HL-60 (cell line): ENCODE results near the gene KANSL1.

Source experiments
- DNase-seq, 2 experiments: peaks; one replicate each; pipeline ENCODE4 v3.0.0-alpha.2; 2010 to 2020; ENCODE audit warnings: low read depth in 1 of 2, low spot score in 1 of 2
- H3K27ac ChIP-seq: fragments of 250-450 bp; sonication (Bioruptor Pico); replicated peaks from 2 replicates; pipeline ENCODE4 v1.5.1; 2020; ENCODE audit warnings: mild to moderate bottlenecking, moderate library complexity
- H3K27me3 ChIP-seq: fragments of 250-450 bp; sonication (Bioruptor Pico); 2 replicates; pipeline ENCODE4 v1.5.1; 2021; ENCODE audit warnings: mild to moderate bottlenecking, moderate library complexity; ENCODE audit not compliant: insufficient read depth, poor library complexity, severe bottlenecking
- H3K4me3 ChIP-seq: replicated peaks from 2 replicates; pipeline ENCODE4 v1.5.1; 2011; ENCODE audit warnings: mild to moderate bottlenecking, control low read depth, low read length; ENCODE audit not compliant: insufficient read depth
- GABPA ChIP-seq: IDR thresholded peaks from 2 replicates; pipeline ENCODE4 v1.6.1; 2012; ENCODE audit warnings: low read depth
- POLR2AphosphoS5 ChIP-seq: IDR thresholded peaks from 2 replicates; pipeline ENCODE4 v1.6.1; 2012; ENCODE audit warnings: low read depth
- REST ChIP-seq: IDR thresholded peaks from 2 replicates; pipeline ENCODE4 v1.6.1; 2012; ENCODE audit warnings: low read depth; ENCODE audit not compliant: insufficient replicate concordance
- SPI1 ChIP-seq: IDR thresholded peaks from 2 replicates; pipeline ENCODE4 v1.6.1; 2012; ENCODE audit warnings: low read depth, mild to moderate bottlenecking, borderline replicate concordance
- TF ChIP-seq, protein P1 (sequence below): IDR thresholded peaks from one replicate; pipeline ENCODE4 v1.5.1; 2011; ENCODE audit warnings: low read length, control low read depth, inconsistent platforms; ENCODE audit not compliant: insufficient read depth

KANSL1 gene

DNA sequence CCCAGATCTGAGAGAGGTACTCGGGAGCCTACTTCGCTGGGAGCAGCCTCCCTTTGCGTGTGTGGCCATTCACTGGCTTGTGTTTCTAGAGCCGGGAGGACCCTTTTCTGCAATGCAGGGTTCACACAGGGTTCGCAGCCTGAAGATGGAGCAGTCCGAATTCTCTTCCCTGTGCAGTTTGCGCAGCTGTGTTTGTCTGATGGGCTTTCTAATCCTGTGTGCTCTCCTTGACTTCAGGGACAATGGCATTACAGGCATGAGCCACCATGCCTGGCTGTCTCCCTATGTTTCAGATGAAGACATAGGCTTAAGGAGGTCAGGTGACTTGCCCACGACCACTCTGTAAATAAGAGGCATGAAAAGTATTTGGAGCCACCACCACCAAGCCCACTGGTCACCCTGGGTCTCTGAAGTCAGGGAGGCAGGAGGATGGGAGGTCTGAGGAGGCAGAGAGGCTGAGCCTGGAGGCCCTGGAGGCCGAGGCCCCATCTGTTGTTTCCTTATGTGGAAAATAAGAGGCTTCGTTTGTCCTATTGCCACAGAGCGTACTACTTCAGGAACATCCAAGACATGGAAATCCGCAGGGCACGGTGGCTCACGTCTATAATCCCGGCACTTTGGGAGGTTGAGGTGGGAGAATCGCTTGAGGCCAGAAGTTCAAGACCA lies 199.1 kb downstream of the KANSL1 start:
- TF ChIP-seq SPI1 (no peak), POLR2AphosphoS5 (no peak), GABPA (no peak), REST (no peak)
- TF ChIP-seq, protein P1, sequence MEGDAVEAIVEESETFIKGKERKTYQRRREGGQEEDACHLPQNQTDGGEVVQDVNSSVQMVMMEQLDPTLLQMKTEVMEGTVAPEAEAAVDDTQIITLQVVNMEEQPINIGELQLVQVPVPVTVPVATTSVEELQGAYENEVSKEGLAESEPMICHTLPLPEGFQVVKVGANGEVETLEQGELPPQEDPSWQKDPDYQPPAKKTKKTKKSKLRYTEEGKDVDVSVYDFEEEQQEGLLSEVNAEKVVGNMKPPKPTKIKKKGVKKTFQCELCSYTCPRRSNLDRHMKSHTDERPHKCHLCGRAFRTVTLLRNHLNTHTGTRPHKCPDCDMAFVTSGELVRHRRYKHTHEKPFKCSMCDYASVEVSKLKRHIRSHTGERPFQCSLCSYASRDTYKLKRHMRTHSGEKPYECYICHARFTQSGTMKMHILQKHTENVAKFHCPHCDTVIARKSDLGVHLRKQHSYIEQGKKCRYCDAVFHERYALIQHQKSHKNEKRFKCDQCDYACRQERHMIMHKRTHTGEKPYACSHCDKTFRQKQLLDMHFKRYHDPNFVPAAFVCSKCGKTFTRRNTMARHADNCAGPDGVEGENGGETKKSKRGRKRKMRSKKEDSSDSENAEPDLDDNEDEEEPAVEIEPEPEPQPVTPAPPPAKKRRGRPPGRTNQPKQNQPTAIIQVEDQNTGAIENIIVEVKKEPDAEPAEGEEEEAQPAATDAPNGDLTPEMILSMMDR = no peak
- no peak overlapping the region for H3K4me3 ChIP-seq
- DNase-seq = no peak
- no peaks in the 10 kb centered on the region for H3K27me3 ChIP-seq
- no peak overlapping the region for H3K27ac ChIP-seq

DNA sequence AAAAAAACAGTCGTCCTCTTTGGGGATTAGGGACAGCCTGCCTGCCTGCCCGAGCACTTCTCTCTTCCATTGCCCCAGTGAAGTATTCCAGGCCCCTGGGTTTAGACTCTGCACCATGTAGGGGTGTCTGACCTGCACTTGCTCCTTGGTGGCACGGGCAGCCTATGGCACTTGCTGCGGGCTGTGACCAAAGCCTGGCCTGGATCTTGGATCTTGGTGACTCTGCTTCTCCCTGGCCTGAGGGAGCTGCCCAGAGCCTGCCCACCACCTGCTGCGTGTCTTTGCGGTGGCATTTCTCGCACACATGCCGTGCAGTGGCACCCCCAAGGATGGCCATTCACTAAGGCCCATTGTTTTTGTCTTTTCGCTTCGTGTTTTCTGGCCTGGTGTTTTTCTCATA lies 200.3 kb downstream of the KANSL1 start:
- TF ChIP-seq POLR2AphosphoS5 = no peak
- TF ChIP-seq, protein P1 = no peak
- TF ChIP-seq REST = no peak
- no peak for TF ChIP-seq SPI1
- no peak for TF ChIP-seq GABPA
- Histone ChIP-seq H3K4me3 (no peak overlapping the region), H3K27me3 (no peaks in the 10 kb centered on the region), H3K27ac (no peak overlapping the region)
- no peak for DNase-seq

DNA sequence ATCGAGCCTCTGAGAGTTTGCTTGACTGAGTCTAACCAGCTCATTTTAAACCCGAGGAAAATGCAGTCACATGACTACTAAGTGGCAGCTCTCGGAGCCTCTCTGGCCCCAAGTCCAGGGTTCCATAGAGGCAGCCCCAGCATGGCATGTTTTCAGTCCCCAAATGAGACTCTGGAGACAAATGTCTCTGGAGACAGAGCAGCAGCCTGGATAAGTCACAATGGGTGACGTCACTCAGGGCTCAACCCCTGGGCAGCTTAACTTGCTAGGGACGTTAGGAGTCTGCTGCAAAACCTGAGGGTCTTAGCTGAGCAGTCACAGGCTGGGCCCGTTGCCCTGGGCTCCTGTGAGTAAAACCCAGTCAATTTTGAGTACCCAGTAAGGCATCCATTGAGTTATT lies 201.1 kb downstream of the KANSL1 start:
- TF ChIP-seq POLR2AphosphoS5 = no peak
- TF ChIP-seq, protein P1 = no peak
- no peak for TF ChIP-seq GABPA
- TF ChIP-seq REST = no peak
- TF ChIP-seq SPI1 = no peak
- Histone ChIP-seq H3K27me3 (no peaks in the 10 kb centered on the region), H3K27ac (no peak overlapping the region), H3K4me3 (no peak overlapping the region)
- no peak for DNase-seq
